ENCODE results near the gene ATP13A3.

GRCh38 chr3:194369522-194370279 is 117.1 kb downstream of the ATP13A3 start, which contains the start of gene LRRC15:
- peak in 1 of 2 experiments; percentile 38; a peak in 2 of 4 replicates for TF ChIP-seq CTCF (conservative IDR thresholded peaks at IDR 0.05; ENCODE audit: low read depth in 2 of 2)
- no peak for TF ChIP-seq POLR2AphosphoS5 (IDR thresholded peaks at IDR 0.05; ENCODE audit: low read depth)
- TF ChIP-seq EZH2 (IDR thresholded peaks at IDR 0.05; ENCODE audit: low read depth, unreplicated experiment), result no peak
- no peak for TF ChIP-seq EZH2phosphoT487 (IDR thresholded peaks at IDR 0.05; ENCODE audit: unreplicated experiment)
- TF ChIP-seq CREB1 (CRISPR knock-in tag; IDR thresholded peaks at IDR 0.05; ENCODE audit: low read depth), result no peak
- no peak for TF ChIP-seq ZNF331 (CRISPR knock-in tag; IDR thresholded peaks at IDR 0.05; ENCODE audit: low read depth)
